ENCODE results near the gene ADM. TPM values are rescaled to one million over a fixed set of nuclear protein-coding genes. Genes with fewer than 3 reads are reported as not detected.

The ADM gene
- total and polyA plus RNA-seq, 12 donors = 3.6 to 55.7 (median 15.8) TPM

DNA sequence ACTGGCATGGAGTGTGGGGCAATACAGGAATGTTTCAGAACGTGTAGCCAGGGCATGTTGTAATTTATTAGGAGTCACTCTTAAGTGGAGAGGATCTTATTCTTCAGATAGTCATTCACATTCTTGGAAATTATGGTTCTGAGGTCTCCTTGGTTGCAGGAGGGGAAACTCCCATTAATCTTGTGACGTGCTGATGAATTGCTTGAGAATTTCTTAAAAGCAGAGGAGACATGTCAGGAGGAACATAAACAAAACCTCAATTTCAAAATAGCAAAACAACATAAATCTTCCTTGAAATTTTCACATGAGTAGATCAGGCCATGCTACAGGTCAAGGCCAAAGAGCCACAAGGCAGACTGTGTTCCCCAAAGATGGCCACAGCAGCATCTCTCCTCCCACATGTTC lies 50.4 kb downstream of the ADM start:
- H3K27me3 ChIP-seq = no peaks in the 10 kb centered on the region
- H3K36me3 ChIP-seq (replicated peaks in 1 of 2) = no peaks in the 10 kb centered on the region
- no peaks in the 10 kb centered on the region for H3K9me3 ChIP-seq (replicated peaks in 1 of 3)
- H3K4me3 ChIP-seq = no peak overlapping the region
- no peak overlapping the region for H3K27ac ChIP-seq
- TF ChIP-seq, protein P1, sequence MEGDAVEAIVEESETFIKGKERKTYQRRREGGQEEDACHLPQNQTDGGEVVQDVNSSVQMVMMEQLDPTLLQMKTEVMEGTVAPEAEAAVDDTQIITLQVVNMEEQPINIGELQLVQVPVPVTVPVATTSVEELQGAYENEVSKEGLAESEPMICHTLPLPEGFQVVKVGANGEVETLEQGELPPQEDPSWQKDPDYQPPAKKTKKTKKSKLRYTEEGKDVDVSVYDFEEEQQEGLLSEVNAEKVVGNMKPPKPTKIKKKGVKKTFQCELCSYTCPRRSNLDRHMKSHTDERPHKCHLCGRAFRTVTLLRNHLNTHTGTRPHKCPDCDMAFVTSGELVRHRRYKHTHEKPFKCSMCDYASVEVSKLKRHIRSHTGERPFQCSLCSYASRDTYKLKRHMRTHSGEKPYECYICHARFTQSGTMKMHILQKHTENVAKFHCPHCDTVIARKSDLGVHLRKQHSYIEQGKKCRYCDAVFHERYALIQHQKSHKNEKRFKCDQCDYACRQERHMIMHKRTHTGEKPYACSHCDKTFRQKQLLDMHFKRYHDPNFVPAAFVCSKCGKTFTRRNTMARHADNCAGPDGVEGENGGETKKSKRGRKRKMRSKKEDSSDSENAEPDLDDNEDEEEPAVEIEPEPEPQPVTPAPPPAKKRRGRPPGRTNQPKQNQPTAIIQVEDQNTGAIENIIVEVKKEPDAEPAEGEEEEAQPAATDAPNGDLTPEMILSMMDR (IDR thresholded peaks at IDR 0.05) = no peak
- no peak for TF ChIP-seq POLR2A (IDR thresholded peaks at IDR 0.05)
- peaks cover 0 to 10% of the 10 kb centered on the region in 2 donors for H3K4me1 ChIP-seq (replicated peaks in 1 of 2)
- WGBS, 4 donors = 19 to 32% (median 21%) methylated on average over 2 of the region's 2 CpGs
- intact Hi-C loops (cut with DNase I) = no loop called here
- no peak for DNase-seq

GRCh38 chr11:10356161-10356560 lies 51.3 kb downstream of the ADM start:
- H3K36me3 ChIP-seq (replicated peaks in 1 of 2) = no peaks in the 10 kb centered on the region
- peaks cover 0 to 10% of the 10 kb centered on the region in 2 donors for H3K4me1 ChIP-seq (replicated peaks in 1 of 2)
- no peak overlapping the region for H3K27ac ChIP-seq
- no peak for DNase-seq
- no peaks in the 10 kb centered on the region for H3K9me3 ChIP-seq (replicated peaks in 1 of 3)
- intact Hi-C loops (cut with DNase I) = no loop called here
- H3K4me3 ChIP-seq = no peak overlapping the region
- TF ChIP-seq POLR2A (IDR thresholded peaks at IDR 0.05) = no peak
- no peaks in the 10 kb centered on the region for H3K27me3 ChIP-seq

Small RNAs within 50 kb of the gene (small RNA-seq; reads per million reads assigned to genes)
- 0 reads per million in 2 donors for gene AC080023.2

Other genes starting within 250 kb of the ADM start
- gene SBF2, start 10.9 kb upstream of the ADM start, total RNA-seq = 10 to 100 TPM; 32.1 to 66.7 (median 42.8) TPM
- 10 to 100 TPM; 12.5 to 23.5 (median 15.9) TPM for gene SBF2, start 10.9 kb upstream of the ADM start, polyA plus RNA-seq
- 10 to 100 TPM; 16.9 to 64.1 (median 45.6) TPM for gene AMPD3, start 150.2 kb downstream of the ADM start, total RNA-seq
- 10 to 100 TPM; 16.5 to 26.0 (median 18.7) TPM for gene AMPD3, start 150.2 kb downstream of the ADM start, polyA plus RNA-seq
- 100 to 1,000 TPM in 1 of 9 donors, 10 to 100 TPM in 8; 42.8 to 109 (median 56.4) TPM for gene RNF141, start 236.1 kb downstream of the ADM start, total RNA-seq
- 10 to 100 TPM; 10.3 to 63.5 (median 16.2) TPM for gene RNF141, start 236.1 kb downstream of the ADM start, polyA plus RNA-seq